Smooth muscle cell (in vitro differentiated cells): ENCODE measurements around the gene DDX31. TPM values are rescaled to one million over a fixed set of nuclear protein-coding genes. Genes with fewer than 3 reads are reported as not detected.

Source experiments
- DNase-seq: peaks from one replicate; lab custom pipeline; 2025; ENCODE audit not compliant: unreplicated experiment; lab: John Stamatoyannopoulos, UW
- H2AFZ ChIP-seq: fragments of 200-600 bp; sonication (generic); 2 replicates; pipeline ENCODE4 v1.6.0; 2016; ENCODE audit warnings: antibody characterized with exemption, low read depth, mild to moderate bottlenecking
- H3F3A ChIP-seq: fragments of 200-600 bp; sonication (generic); 2 replicates; pipeline ENCODE4 v1.6.0; 2017; ENCODE audit warnings: antibody characterized with exemption, low read depth
- H3K27ac ChIP-seq: fragments of 200-600 bp; sonication (generic); 2 replicates; pipeline ENCODE4 v1.5.1; 2016; ENCODE audit warnings: low read depth, mild to moderate bottlenecking
- H3K27me3 ChIP-seq: fragments of 200-600 bp; sonication (generic); 2 replicates; pipeline ENCODE4 v1.6.1; 2016; ENCODE audit warnings: low read depth, mild to moderate bottlenecking
- H3K36me3 ChIP-seq: fragments of 200-600 bp; sonication (generic); 2 replicates; pipeline ENCODE4 v1.5.1; 2016; ENCODE audit warnings: low read depth
- H3K4me1 ChIP-seq: fragments of 200-600 bp; sonication (generic); 2 replicates; pipeline ENCODE4 v1.5.1; 2016; ENCODE audit warnings: low read depth
- H3K4me2 ChIP-seq: fragments of 200-600 bp; sonication (generic); 2 replicates; pipeline ENCODE4 v1.6.0; 2016; ENCODE audit warnings: mild to moderate bottlenecking
- H3K4me3 ChIP-seq: fragments of 200-600 bp; sonication (generic); 2 replicates; pipeline ENCODE4 v1.5.1; 2016; ENCODE audit warnings: mild to moderate bottlenecking
- H3K79me2 ChIP-seq: fragments of 200-600 bp; sonication (generic); 2 replicates; pipeline ENCODE4 v1.6.0; 2016; ENCODE audit warnings: low read depth, mild to moderate bottlenecking
- H3K9ac ChIP-seq: fragments of 200-600 bp; sonication (generic); 2 replicates; pipeline ENCODE4 v1.6.0; 2016; ENCODE audit warnings: low read depth
- H3K9me3 ChIP-seq: fragments of 200-600 bp; sonication (generic); replicated peaks from 2 replicates; pipeline ENCODE4 v1.5.1; 2016; ENCODE audit warnings: low read depth
- H4K20me1 ChIP-seq: fragments of 200-600 bp; sonication (generic); 2 replicates; pipeline ENCODE4 v1.6.0; 2016; ENCODE audit warnings: low read depth
- WGBS: methylation state at CpG from one replicate; pipeline ENCODE4 v1.1.7; 2016; ENCODE audit warnings: low lambda C conversion rate; 5-methylcytosine and 5-hydroxymethylcytosine counted together
- polyA plus RNA-seq: library from polyadenylated mRNA; unstranded; fragments of >200 nt; fragmentation: Nextera tagmentation; extraction: Ambion mirVana; gene quantifications from 2 replicates; pipeline ENCODE4 v1.2.1, GENCODE V29; 2016
- total RNA-seq: library from RNA; depleted of rRNA; stranded (reverse); fragments of >200 nt; gene quantifications from 2 replicates; pipeline ENCODE4 v1.2.3, GENCODE V29; 2014
- TF ChIP-seq, protein P1 (sequence below): fragments of 200-600 bp; sonication (generic); IDR thresholded peaks from 2 replicates; pipeline ENCODE4 v1.5.1; 2017; ENCODE audit warnings: borderline replicate concordance, mild to moderate bottlenecking, antibody characterized with exemption; ENCODE audit not compliant: insufficient read depth, poor library complexity, severe bottlenecking

DDX31 gene
- total and polyA plus RNA-seq, 2 experiments from 2014 or later, result 5.9 to 11.9 TPM

DNA sequence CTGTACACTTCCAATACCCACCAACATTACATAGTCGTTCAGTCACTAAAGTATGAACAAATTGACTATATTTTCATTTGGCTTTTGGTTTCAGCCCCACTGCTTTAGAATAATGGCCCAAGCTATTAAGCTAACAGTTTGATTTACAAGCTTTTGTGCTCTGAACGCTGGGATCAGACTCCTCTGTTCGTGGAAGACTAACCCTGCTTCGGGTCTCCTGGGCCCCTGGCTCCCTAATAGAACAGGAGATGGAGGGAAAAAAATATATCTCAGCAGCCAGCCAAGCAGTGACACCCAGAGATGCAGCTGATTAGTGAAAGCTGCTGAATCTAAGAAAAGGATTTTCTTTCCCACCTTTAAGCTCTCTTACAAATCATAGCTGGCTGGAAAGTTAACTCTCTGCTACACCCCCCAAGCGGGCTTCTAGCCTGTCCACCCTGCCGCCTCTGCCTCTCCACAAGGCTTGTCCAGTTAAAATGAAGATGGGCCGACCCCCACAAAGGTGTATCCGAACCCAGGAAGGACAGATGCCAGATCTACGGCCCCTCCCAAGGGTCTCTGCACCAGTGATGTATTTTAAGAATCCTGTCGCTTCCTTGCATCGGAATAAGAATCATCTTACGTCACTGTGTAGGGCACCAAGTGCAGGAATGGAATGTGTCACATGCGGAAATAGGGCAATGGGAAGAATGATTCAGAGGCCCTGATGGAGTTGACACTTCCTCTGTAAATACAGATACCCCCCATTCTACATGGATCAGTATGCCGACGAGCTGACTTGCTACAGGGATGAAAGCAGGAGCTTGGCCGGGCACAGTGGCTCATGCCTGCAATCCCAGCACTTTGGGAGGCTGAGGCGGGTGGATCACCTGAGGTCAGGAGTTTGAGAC is 120.8 kb downstream of the DDX31 start:
- H3K4me3 ChIP-seq, result no peak overlapping the region
- H3K79me2 ChIP-seq, result no peaks in the 10 kb centered on the region
- no peak overlapping the region for H3K9ac ChIP-seq
- no peaks in the 10 kb centered on the region for H3K9me3 ChIP-seq
- TF ChIP-seq, protein P1, sequence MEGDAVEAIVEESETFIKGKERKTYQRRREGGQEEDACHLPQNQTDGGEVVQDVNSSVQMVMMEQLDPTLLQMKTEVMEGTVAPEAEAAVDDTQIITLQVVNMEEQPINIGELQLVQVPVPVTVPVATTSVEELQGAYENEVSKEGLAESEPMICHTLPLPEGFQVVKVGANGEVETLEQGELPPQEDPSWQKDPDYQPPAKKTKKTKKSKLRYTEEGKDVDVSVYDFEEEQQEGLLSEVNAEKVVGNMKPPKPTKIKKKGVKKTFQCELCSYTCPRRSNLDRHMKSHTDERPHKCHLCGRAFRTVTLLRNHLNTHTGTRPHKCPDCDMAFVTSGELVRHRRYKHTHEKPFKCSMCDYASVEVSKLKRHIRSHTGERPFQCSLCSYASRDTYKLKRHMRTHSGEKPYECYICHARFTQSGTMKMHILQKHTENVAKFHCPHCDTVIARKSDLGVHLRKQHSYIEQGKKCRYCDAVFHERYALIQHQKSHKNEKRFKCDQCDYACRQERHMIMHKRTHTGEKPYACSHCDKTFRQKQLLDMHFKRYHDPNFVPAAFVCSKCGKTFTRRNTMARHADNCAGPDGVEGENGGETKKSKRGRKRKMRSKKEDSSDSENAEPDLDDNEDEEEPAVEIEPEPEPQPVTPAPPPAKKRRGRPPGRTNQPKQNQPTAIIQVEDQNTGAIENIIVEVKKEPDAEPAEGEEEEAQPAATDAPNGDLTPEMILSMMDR, result no peak
- WGBS, result 68% methylated on average over 17 of the region's 17 CpGs
- no peak for DNase-seq
- no peaks in the 10 kb centered on the region for H4K20me1 ChIP-seq
- peaks cover 19% of the 10 kb centered on the region for H3K4me1 ChIP-seq
- no peak overlapping the region for H2AFZ ChIP-seq
- no peak overlapping the region for H3K4me2 ChIP-seq
- H3K27me3 ChIP-seq, result no peaks in the 10 kb centered on the region
- no peaks in the 10 kb centered on the region for H3K36me3 ChIP-seq
- no peak overlapping the region for H3K27ac ChIP-seq
- no peaks in the 10 kb centered on the region for H3F3A ChIP-seq

DNA sequence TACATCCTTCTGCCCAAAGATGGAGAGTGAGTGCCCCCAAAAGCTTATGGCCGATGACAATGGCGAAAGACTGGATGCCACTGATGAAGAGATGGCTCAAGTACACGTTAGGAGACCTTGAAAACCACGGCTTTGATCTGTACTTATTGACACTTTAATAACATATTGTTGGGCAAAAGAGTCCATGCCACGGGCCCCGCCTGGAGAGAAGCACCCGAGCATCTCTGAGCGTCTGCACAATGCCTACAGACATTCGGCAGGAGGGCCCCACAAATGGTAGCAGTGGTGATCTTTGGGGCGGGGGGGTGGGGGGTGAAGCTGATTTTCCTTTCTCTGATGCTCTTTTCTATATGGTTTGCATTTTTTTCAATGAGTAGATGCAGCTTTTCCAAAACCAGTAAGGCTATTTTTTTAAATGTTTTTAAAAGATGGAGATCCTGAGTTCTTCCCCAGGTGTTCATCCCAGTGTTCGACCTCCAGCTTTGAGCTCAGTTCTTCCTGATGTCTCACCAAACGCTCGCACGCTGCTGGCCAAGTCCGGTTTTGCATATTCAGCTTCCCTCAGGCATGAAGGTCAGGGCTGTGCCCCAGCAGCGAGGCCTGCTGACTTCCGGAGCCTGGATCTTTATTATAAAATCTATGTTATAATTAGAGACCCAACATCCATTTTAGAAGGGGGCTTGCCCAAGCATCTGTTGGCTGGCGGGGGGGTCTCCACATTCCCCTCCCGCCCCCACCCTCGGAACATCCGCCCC is 121.6 kb downstream of the DDX31 start:
- Histone ChIP-seq H4K20me1 (no peaks in the 10 kb centered on the region), H3F3A (no peaks in the 10 kb centered on the region), H3K79me2 (no peaks in the 10 kb centered on the region), H2AFZ (no peak overlapping the region), H3K27me3 (no peaks in the 10 kb centered on the region), H3K4me1 (peaks cover 19% of the 10 kb centered on the region), H3K4me2 (no peak overlapping the region), H3K9ac (no peak overlapping the region), H3K4me3 (no peak overlapping the region), H3K36me3 (no peaks in the 10 kb centered on the region), H3K27ac (no peak overlapping the region), H3K9me3 (no peaks in the 10 kb centered on the region)
- no peak for DNase-seq
- TF ChIP-seq, protein P1, result no peak
- 86% methylated on average over 21 of the region's 21 CpGs for WGBS

- Histone ChIP-seq H3K9me3 (no peaks in the 10 kb centered on the region), H3K9ac (no peak overlapping the region), H3K36me3 (no peaks in the 10 kb centered on the region), H3K27me3 (no peaks in the 10 kb centered on the region), H3K4me3 (no peak overlapping the region), H3K27ac (no peak overlapping the region), H3F3A (no peaks in the 10 kb centered on the region), H4K20me1 (no peaks in the 10 kb centered on the region), H3K79me2 (no peaks in the 10 kb centered on the region), H3K4me1 (peaks cover 19% of the 10 kb centered on the region), H2AFZ (no peak overlapping the region), H3K4me2 (no peak overlapping the region)
- TF ChIP-seq, protein P1, result no peak
- no peak for DNase-seq
- 93% methylated on average over 13 of the region's 13 CpGs for WGBS
These were observed 122.3 kb downstream of the DDX31 start for GRCh38 chr9:132547436-132547835.
